A549 (cell line): ENCODE data around the gene CCDC90B. TPM values are rescaled to one million over a fixed set of nuclear protein-coding genes. Genes with fewer than 3 reads are reported as not detected.

Source experiments
- ATAC-seq, 2 experiments: fragments of 200-7000 bp in 1 of 2; fragments of >200 bp in 1 of 2; cut with Nextera tagmentation in 1 of 2; cut with Tn5 transposase in 1 of 2; 3 replicates each; pipeline versions ENCODE4 v1.8.0 to v1.9.1; 2018 to 2020; ENCODE audit warnings: mild to moderate bottlenecking in 1 of 2, moderate library complexity in 1 of 2
- CTCF ChIA-PET: fragments of 300-600 bp; sonication (Branson Sonifier 250); formaldehyde crosslinking; extraction: SDS; loops from one replicate; lab custom pipeline; 2021; ENCODE audit warnings: antibody characterized with exemption, inconsistent platforms; lab: Yijun Ruan, JAX
- POLR2A ChIA-PET: fragments of 350-600 bp; formaldehyde crosslinking; extraction: SDS; loops from one replicate; lab custom pipeline; 2021; ENCODE audit warnings: antibody characterized with exemption, inconsistent platforms; lab: Yijun Ruan, JAX
- DNase-seq, 2 experiments: peaks; one replicate each; pipeline versions ENCODE4 v3.0.0 to v3.0.0-alpha.2; 2011 to 2016; ENCODE audit warnings: low read depth in 1 of 2, low spot score in 1 of 2
- FAIRE-seq: peaks from 2 replicates; lab custom pipeline; 2011; peaks lifted over from hg19 to GRCh38; lab: Jason Lieb, UNC
- H3K27ac ChIP-seq, 2 experiments: fragments of >200 bp; sonication (Bioruptor Twin); formaldehyde crosslinking; 3 replicates each; pipeline ENCODE4 v1.5.1; 2016 to 2017
- H3K4me1 ChIP-seq: fragments of >200 bp; sonication (Bioruptor Twin); formaldehyde crosslinking; 3 replicates; pipeline ENCODE4 v1.6.1; 2016
- H3K4me2 ChIP-seq: fragments of >200 bp; sonication (Bioruptor Twin); formaldehyde crosslinking; 3 replicates; pipeline ENCODE4 v1.6.1; 2016
- H3K4me3 ChIP-seq: fragments of >200 bp; sonication (Bioruptor Twin); formaldehyde crosslinking; 3 replicates; pipeline ENCODE4 v1.5.1; 2016
- H3K9me3 ChIP-seq: fragments of >200 bp; sonication (Bioruptor Twin); formaldehyde crosslinking; 3 replicates; pipeline ENCODE4 v1.6.1; 2016
- BCL3 ChIP-seq: fragments of >200 bp; sonication (Bioruptor Twin); formaldehyde crosslinking; IDR thresholded peaks from 3 replicates; pipeline ENCODE4 v1.6.1; 2016
- CBX8 ChIP-seq: fragments of 200-600 bp; sonication (generic); IDR thresholded peaks from 2 replicates; pipeline ENCODE4 v1.6.1; 2016
- CEBPB ChIP-seq, 2 experiments: fragments of >200 bp in 1 of 2; sonication (Bioruptor Twin) in 1 of 2; formaldehyde crosslinking in 1 of 2; IDR thresholded peaks; 2 replicates each; pipeline ENCODE4 v1.6.1; 2012 to 2016
- CHD2 ChIP-seq: fragments of 150-350 bp; IDR thresholded peaks from 2 replicates; pipeline ENCODE4 v1.6.1; 2014; ENCODE audit warnings: low read length; ENCODE audit not compliant: partially characterized antibody
- CHD4 ChIP-seq: fragments of 200-600 bp; sonication (generic); IDR thresholded peaks from 2 replicates; pipeline ENCODE4 v1.6.1; 2016; ENCODE audit warnings: antibody characterized with exemption, mild to moderate bottlenecking, borderline replicate concordance
- E2F6 ChIP-seq: IDR thresholded peaks from 2 replicates; pipeline ENCODE4 v1.6.1; 2012; ENCODE audit warnings: low read depth, borderline replicate concordance
- EHF ChIP-seq: fragments of 250-450 bp; sonication (Bioruptor Pico); IDR thresholded peaks from 2 replicates; pipeline ENCODE4 v1.5.0; 2020; ENCODE audit warnings: mild to moderate bottlenecking
- EHMT2 ChIP-seq: fragments of 200-600 bp; sonication (generic); IDR thresholded peaks from 2 replicates; pipeline ENCODE4 v1.6.1; 2016; ENCODE audit warnings: antibody characterized with exemption, low read depth, mild to moderate bottlenecking, moderate library complexity
- EP300 ChIP-seq, 2 experiments: fragments of >200 bp; sonication (Bioruptor Twin); formaldehyde crosslinking; IDR thresholded peaks; 2 replicates in 1 of 2; 3 replicates in 1 of 2; pipeline ENCODE4 v1.6.1; 2016 to 2017
- HOXA7 ChIP-seq: fragments of 250-450 bp; sonication (Bioruptor Pico); IDR thresholded peaks from 2 replicates; pipeline ENCODE4 v1.5.0; 2020; ENCODE audit warnings: mild to moderate bottlenecking, moderate library complexity
- HOXB5 ChIP-seq: fragments of 250-450 bp; sonication (Bioruptor Pico); IDR thresholded peaks from 2 replicates; pipeline ENCODE4 v1.5.0; 2020; ENCODE audit warnings: mild to moderate bottlenecking, moderate library complexity
- JUN ChIP-seq, 2 experiments: fragments of >200 bp; sonication (Bioruptor Twin); formaldehyde crosslinking; IDR thresholded peaks; 2 replicates in 1 of 2; 3 replicates in 1 of 2; pipeline ENCODE4 v1.6.1; 2016 to 2017
- JUNB ChIP-seq: fragments of >200 bp; sonication (Bioruptor Twin); formaldehyde crosslinking; IDR thresholded peaks from 2 replicates; pipeline ENCODE4 v1.6.1; 2016
- KDM1A ChIP-seq: fragments of 200-600 bp; sonication (generic); IDR thresholded peaks from 2 replicates; pipeline ENCODE4 v1.6.1; 2016; ENCODE audit warnings: low read depth, mild to moderate bottlenecking
- MYC ChIP-seq: IDR thresholded peaks from 2 replicates; pipeline ENCODE4 v1.6.1; 2012; ENCODE audit warnings: mild to moderate bottlenecking, inconsistent platforms, low read length, improper control_type of control experiment, borderline replicate concordance
- REST ChIP-seq: fragments of 200-600 bp; sonication (generic); IDR thresholded peaks from 2 replicates; pipeline ENCODE4 v1.6.1; 2016; ENCODE audit warnings: antibody characterized with exemption, mild to moderate bottlenecking, moderate library complexity
- SMC3 ChIP-seq: fragments of >200 bp; sonication (Bioruptor Twin); formaldehyde crosslinking; IDR thresholded peaks from 3 replicates; pipeline ENCODE4 v1.6.1; 2018; ENCODE audit warnings: inconsistent platforms
- SREBF2 ChIP-seq: fragments of 450-650 bp; IDR thresholded peaks from 2 replicates; pipeline ENCODE4 v1.6.1; 2014; ENCODE audit warnings: mild to moderate bottlenecking, moderate library complexity
- TP53 ChIP-seq: fragments of 250-450 bp; sonication (Bioruptor Pico); IDR thresholded peaks from 2 replicates; pipeline ENCODE4 v1.5.0; 2021; ENCODE audit warnings: mild to moderate bottlenecking, moderate library complexity
- USF2 ChIP-seq: fragments of 450-650 bp; IDR thresholded peaks from 2 replicates; pipeline ENCODE4 v1.6.1; 2014; ENCODE audit warnings: antibody characterized with exemption
- ZSCAN20 ChIP-seq: fragments of 250-450 bp; sonication (Bioruptor Pico); IDR thresholded peaks from 2 replicates; pipeline ENCODE4 v1.8.0; 2022; ENCODE audit warnings: mild to moderate bottlenecking, moderate library complexity
- WGBS: methylation state at CpG from one replicate; pipeline ENCODE4 v1.1.6; 2017; ENCODE audit errors: missing lambda C conversion rate; 5-methylcytosine and 5-hydroxymethylcytosine counted together
- polyA plus RNA-seq, 4 experiments: library from polyadenylated mRNA; depleted of rRNA in 3 of 4; stranded (reverse); fragments of >200 nt; fragmentation: RNase III in 1 of 4; extraction: RNeasy Plus Mini Kit Qiagen cat#74134 plus additional on column Dnase treatment in 1 of 4; gene quantifications; 2 replicates in 3 of 4; 3 replicates in 1 of 4; pipeline ENCODE4 v1.2.3, GENCODE V29; 2011 to 2017

CCDC90B gene
- polyA plus RNA-seq, 2 of the 4 experiments (the other 2 are of a cell fraction), result 63.7 to 80.5 TPM

GRCh38 chr11:83335446-83336070 is 49.4 kb upstream of the CCDC90B start:
- H3K4me2 ChIP-seq, result no peak overlapping the region
- ChIA-PET CTCF (no interaction called here), POLR2A (no interaction called here)
- DNase-seq (no peak), ATAC-seq (no peak)
- no peak for TF ChIP-seq TP53
- TF ChIP-seq EP300 (IDR thresholded peaks at IDR 0.05), result no peak
- no peak for TF ChIP-seq E2F6
- TF ChIP-seq, all 56 proteins: peak for 0
- no peaks in the 10 kb centered on the region for H3K4me1 ChIP-seq
- 8% methylated on average over 4 of the region's 4 CpGs for WGBS
- H3K27ac ChIP-seq, result no peak overlapping the region
- FAIRE-seq, result no peak
- H3K4me3 ChIP-seq, result no peak overlapping the region
- no peaks in the 10 kb centered on the region for H3K9me3 ChIP-seq

- CTCF ChIA-PET, result no interaction called here
- Histone ChIP-seq H3K4me3 (no peak overlapping the region), H3K27ac (no peak overlapping the region), H3K9me3 (no peaks in the 10 kb centered on the region), H3K4me2 (no peak overlapping the region), H3K4me1 (no peaks in the 10 kb centered on the region)
- POLR2A ChIA-PET, result no interaction called here
- no peak for DNase-seq
- no peak for ATAC-seq
- FAIRE-seq, result no peak
- 6% methylated on average over 2 of the region's 2 CpGs for WGBS
- no peak for TF ChIP-seq ZSCAN20 (CRISPR knock-in tag)
- no peak for TF ChIP-seq EHMT2
- no peak for TF ChIP-seq EHF (CRISPR knock-in tag)
- TF ChIP-seq CHD4, result no peak
- no peak for TF ChIP-seq KDM1A
- TF ChIP-seq USF2, result no peak
- TF ChIP-seq CEBPB (IDR thresholded peaks at IDR 0.05), result no peak
- TF ChIP-seq CBX8, result no peak
- no peak for TF ChIP-seq E2F6
- TF ChIP-seq HOXA7 (CRISPR knock-in tag), result no peak
- TF ChIP-seq SREBF2, result no peak
- no peak for TF ChIP-seq CHD2
- TF ChIP-seq TP53, result no peak
- TF ChIP-seq JUNB, result no peak
- TF ChIP-seq JUN (IDR thresholded peaks at IDR 0.05), result no peak
Measured at GRCh38 chr11:83330303-83330702, 44.1 kb upstream of the CCDC90B start.

GRCh38 chr11:83326326-83326725 is 40.2 kb upstream of the CCDC90B start:
- Histone ChIP-seq H3K4me3 (no peak overlapping the region), H3K9me3 (no peaks in the 10 kb centered on the region), H3K4me1 (no peaks in the 10 kb centered on the region), H3K4me2 (no peak overlapping the region), H3K27ac (no peak overlapping the region)
- POLR2A ChIA-PET, result no interaction called here
- no peak for DNase-seq
- no peak for ATAC-seq
- 0% methylated on average over 1 of the region's 1 CpG for WGBS
- CTCF ChIA-PET, result interaction anchor here (0.8 kb wide), 1 partner anchor 14 kb away, joined by 3 read pairs; no protein-coding TSS in a partner anchor
- TF ChIP-seq SMC3 (no peak), CHD4 (no peak), BCL3 (no peak), MYC (no peak), REST (no peak), HOXB5 (CRISPR knock-in tag) (no peak)
- FAIRE-seq, result no peak
